B cell (primary cell): ENCODE results near the gene LGI4. TPM values are rescaled to one million over a fixed set of nuclear protein-coding genes. Genes with fewer than 3 reads are reported as not detected.

Experiments
- ATAC-seq: fragments of 200-7000 bp; cut with Tn5 transposase; one replicate; pipeline ENCODE4 v1.10.0; 2021; ENCODE audit warnings: low read depth, mild to moderate bottlenecking, moderate number of reproducible peaks, moderate library complexity
- CTCF ChIA-PET: fragments of 350-600 bp; sonication (Branson Sonifier 250); formaldehyde crosslinking; loops from one replicate; lab custom pipeline; 2021; ENCODE audit warnings: antibody characterized with exemption, inconsistent platforms; lab: Charles Lee
- POLR2A ChIA-PET: fragments of 350-600 bp; sonication (Branson Sonifier 250); formaldehyde crosslinking; loops from one replicate; lab custom pipeline; 2021; ENCODE audit warnings: antibody characterized with exemption; lab: Charles Lee
- DNase-seq: peaks from one replicate; pipeline ENCODE4 v3.0.0; 2013
- H2AFZ ChIP-seq: 2 replicates; pipeline ENCODE4 v1.6.1; 2012; ENCODE audit warnings: mild to moderate bottlenecking, low read depth, low read length; ENCODE audit not compliant: insufficient read depth, poor library complexity, severe bottlenecking
- H3K27ac ChIP-seq, 2 donors: 1 replicate in 1 of 2; 2 replicates in 1 of 2; pipeline ENCODE4 v1.5.1; 2012 to 2013; ENCODE audit warnings: low read length in 2 of 2, mild to moderate bottlenecking in 2 of 2, moderate library complexity in 1 of 2
- H3K27me3 ChIP-seq, 4 experiments: fragments of 200-600 bp in 1 of 4; sonication (generic) in 1 of 4; replicated peaks in 1 of 4; 1 replicate in 2 of 4; 2 replicates in 2 of 4; pipeline versions ENCODE4 v1.6.1 to v1.7.0; 2013 to 2016; ENCODE audit warnings: low read length in 3 of 4, mild to moderate bottlenecking in 2 of 4, mixed read lengths in 1 of 4, moderate library complexity in 1 of 4; ENCODE audit not compliant: insufficient read depth in 4 of 4, control insufficient read depth in 3 of 4; ENCODE audit errors: control extremely low read depth in 1 of 4
- H3K36me3 ChIP-seq, 2 experiments: replicated peaks in 1 of 2; 1 replicate in 1 of 2; 2 replicates in 1 of 2; pipeline versions ENCODE4 v1.6.1 to v1.7.1; 2013; ENCODE audit warnings: low read length in 1 of 2; ENCODE audit not compliant: insufficient read depth in 2 of 2, control insufficient read depth in 1 of 2; ENCODE audit errors: control extremely low read depth in 1 of 2, extremely low read depth in 1 of 2
- H3K4me1 ChIP-seq, 2 donors: fragments of 200-600 bp in 1 of 2; sonication (generic) in 1 of 2; 1 replicate in 1 of 2; 2 replicates in 1 of 2; pipeline versions ENCODE4 v1.5.1 to v1.6.1; 2013 to 2017; ENCODE audit warnings: low read length in 2 of 2; ENCODE audit not compliant: control insufficient read depth in 2 of 2, insufficient read depth in 2 of 2
- H3K4me2 ChIP-seq: replicated peaks from 2 replicates; pipeline ENCODE3; 2012; ENCODE audit warnings: mild to moderate bottlenecking, low read depth, low read length; ENCODE audit not compliant: poor library complexity, severe bottlenecking
- H3K4me3 ChIP-seq, 5 experiments: fragments of 200-600 bp in 1 of 5; sonication (generic) in 1 of 5; 1 replicate in 3 of 5; 2 replicates in 2 of 5; pipeline versions ENCODE4 v1.5.1 to v1.7.0; 2011 to 2016; ENCODE audit warnings: low read length in 4 of 5, mild to moderate bottlenecking in 4 of 5, low read depth in 2 of 5, control low read depth in 1 of 5, moderate library complexity in 1 of 5; ENCODE audit not compliant: insufficient read depth in 1 of 5; ENCODE audit errors: control extremely low read depth in 1 of 5, extremely low read depth in 1 of 5
- H3K79me2 ChIP-seq: fragments of 200-600 bp; sonication (generic); one replicate; pipeline ENCODE4 v1.6.0; 2016; ENCODE audit warnings: low read length; ENCODE audit not compliant: control insufficient read depth, insufficient read depth
- H3K9ac ChIP-seq: fragments of 200-600 bp; sonication (generic); 2 replicates; pipeline ENCODE4 v1.6.1; 2017; ENCODE audit warnings: mild to moderate bottlenecking, low read length, moderate library complexity
- H3K9me3 ChIP-seq, 3 donors: one replicate each; pipeline versions ENCODE4 v1.6.1 to v1.7.1; 2013; ENCODE audit warnings: low read length in 2 of 3; ENCODE audit not compliant: control insufficient read depth in 2 of 3, insufficient read depth in 1 of 3; ENCODE audit errors: control extremely low read depth in 1 of 3
- H4K20me1 ChIP-seq: 2 replicates; pipeline ENCODE4 v1.6.0; 2012; ENCODE audit warnings: mild to moderate bottlenecking, low read length; ENCODE audit not compliant: insufficient read depth, control insufficient read depth, poor library complexity, severe bottlenecking
- H3K27ac Mint-ChIP-seq: one replicate; pipeline ENCODE4 v1.8.0; 2021; ENCODE audit warnings: mixed read lengths
- H3K27me3 Mint-ChIP-seq: one replicate; pipeline ENCODE4 v1.8.0; 2021; ENCODE audit warnings: mixed read lengths
- H3K4me1 Mint-ChIP-seq: one replicate; pipeline ENCODE4 v1.8.0; 2021; ENCODE audit warnings: mixed read lengths
- H3K4me3 Mint-ChIP-seq: one replicate; pipeline ENCODE4 v1.8.0; 2021; ENCODE audit warnings: mixed read lengths
- H3K9me3 Mint-ChIP-seq: one replicate; pipeline ENCODE4 v1.8.0; 2022; ENCODE audit warnings: mixed read lengths; ENCODE audit not compliant: insufficient read depth
- CTCF ChIP-seq: fragments of 200-600 bp; IDR thresholded peaks from one replicate; pipeline ENCODE4 v1.8.0; 2022; ENCODE audit warnings: antibody characterized with exemption, mild to moderate bottlenecking
- EZH2 ChIP-seq: IDR thresholded peaks from 2 replicates; pipeline ENCODE4 v1.6.1; 2012; ENCODE audit warnings: borderline replicate concordance, low read depth, mild to moderate bottlenecking, moderate library complexity, low read length; ENCODE audit not compliant: insufficient read depth, poor library complexity, severe bottlenecking
- WGBS: methylation state at CpG from one replicate; pipeline ENCODE4 v1.1.5; 2013; ENCODE audit warnings: missing lambda C conversion rate; ENCODE audit not compliant: insufficient coverage; 5-methylcytosine and 5-hydroxymethylcytosine counted together
- intact Hi-C: fragments of 100-400 bp; cut with micrococcal nuclease; formaldehyde crosslinking; loops from one replicate; pipeline ENCODE4 v1.10.0; 2022
- polyA plus RNA-seq: library from polyadenylated mRNA; depleted of rRNA; stranded (reverse); fragments of >200 nt; gene quantifications from 2 replicates; pipeline ENCODE4 v1.2.3, GENCODE V29; 2012
- total RNA-seq, 2 donors: library from RNA; stranded (reverse); fragments of 120-200 nt in 1 of 2; gene quantifications; 1 replicate in 1 of 2; 2 replicates in 1 of 2; pipeline versions ENCODE4 v1.2.3 to v1.2.4, GENCODE V29; 2013 to 2022

Gene LGI4
- total and polyA plus RNA-seq, 2 donors (not counting 1 experiment from before 2014, with no cell fraction given): 0.40 to 0.59 TPM

GRCh38 chr19:35135389-35135909 is 590 bp upstream of the LGI4 start:
- CTCF ChIA-PET: interaction anchor here (0.7 to 5.9 kb wide), 22 partner anchors 11 to 360 kb away, joined by 3 to 65 read pairs (median 6); partner anchors contain the start of genes FXYD3 and FXYD5
- ATAC-seq: peak; percentile 93
- no peak overlapping the region for H3K4me3 Mint-ChIP-seq

More at GRCh38 chr19:35135389-35135909, 590 bp upstream of the LGI4 start:
- peak; percentile 79 for DNase-seq
- no peaks in the 10 kb centered on the region for H3K79me2 ChIP-seq
- no peaks in the 10 kb centered on the region for H4K20me1 ChIP-seq
- peaks cover 0 to 2% (median 0%) of the 10 kb centered on the region in 4 experiments for H3K27me3 ChIP-seq
- H2AFZ ChIP-seq: no peak overlapping the region
- Mint-ChIP-seq H3K9me3 (peaks cover 3% of the 10 kb centered on the region), H3K27me3 (peaks cover 5% of the 10 kb centered on the region), H3K27ac (peak overlapping the region; percentile 75), H3K4me1 (peaks cover 21% of the 10 kb centered on the region)
- H3K9me3 ChIP-seq: peaks cover 0 to 3% (median 0%) of the 10 kb centered on the region in 3 donors
- POLR2A ChIA-PET: interaction anchor here (1.1 kb wide), 1 partner anchor 11 kb away, joined by 3 read pairs; no protein-coding TSS in a partner anchor
- no peaks in the 10 kb centered on the region for H3K36me3 ChIP-seq
- peaks cover 0 to 28% of the 10 kb centered on the region in 2 donors for H3K4me1 ChIP-seq
- H3K9ac ChIP-seq: no peak overlapping the region
- H3K4me2 ChIP-seq: no peak overlapping the region
- no peak for TF ChIP-seq EZH2
- TF ChIP-seq CTCF: peak; percentile 82
- intact Hi-C loops: loop anchor here (1.0 kb wide), 3 partner anchors 11 to 68 kb away; no protein-coding TSS in a partner anchor
- no CpG with 5 or more reads among the region's 7 CpGs for WGBS
- H3K4me3 ChIP-seq: no peak overlapping the region
- no peak overlapping the region for H3K27ac ChIP-seq
